22Rv1 (cell line): ENCODE measurements around the gene DDIAS.

Experiments used
- CTCF ChIP-seq: fragments of 450-650 bp; IDR thresholded peaks from 2 replicates; pipeline ENCODE4 v1.5.1; 2017; ENCODE audit warnings: mild to moderate bottlenecking
- ZFX ChIP-seq: fragments of 450-650 bp; IDR thresholded peaks from 2 replicates; pipeline ENCODE4 v1.6.1; 2017; ENCODE audit warnings: antibody characterized with exemption, borderline replicate concordance

- no peak for TF ChIP-seq CTCF
- TF ChIP-seq ZFX = no peak
These were observed 77.0 kb downstream of the DDIAS start for GRCh38 chr11:82978422-82979099.
